Brain microvascular endothelial cell (primary cell): Measurements from ENCODE around the gene PAGR1.
"Not testable (repeated sequence)": the region's sequence is repeated elsewhere in the genome, so short reads cannot be mapped to it uniquely, and the experiment has no call there.

Experiments
- DNase-seq: peaks from one replicate; pipeline ENCODE4 v3.0.0-alpha.2; 2020
- H3K27ac ChIP-seq: fragments of 250-450 bp; sonication (Bioruptor Pico); 2 replicates; pipeline ENCODE4 v1.5.1; 2020; ENCODE audit warnings: mild to moderate bottlenecking, moderate library complexity
- H3K27me3 ChIP-seq: fragments of 250-450 bp; sonication (Bioruptor Pico); replicated peaks from 2 replicates; pipeline ENCODE4 v1.5.1; 2020; ENCODE audit warnings: mild to moderate bottlenecking
- H3K36me3 ChIP-seq: fragments of 250-450 bp; sonication (Bioruptor Pico); replicated peaks from 2 replicates; pipeline ENCODE4 v1.5.1; 2020; ENCODE audit warnings: mild to moderate bottlenecking
- H3K4me3 ChIP-seq: 2 replicates; pipeline ENCODE4 v1.5.1; 2011; ENCODE audit warnings: low read depth, mild to moderate bottlenecking, control low read depth, low read length, moderate library complexity
- CTCF ChIP-seq: IDR thresholded peaks from 2 replicates; pipeline ENCODE4 v1.5.1; 2011; ENCODE audit warnings: low read depth, mild to moderate bottlenecking, moderate library complexity, low read length, control low read depth, inconsistent platforms; ENCODE audit errors: missing control alignments
- in situ Hi-C: cut with HindIII; loops from 2 replicates; pipeline ENCODE4 v1.10.0; 2017; ENCODE audit warnings: low sequenced_read_pairs, low pct_ligation_motif_present

The PAGR1 gene

GRCh38 chr16:29815793-29816693, at the start of gene PAGR1:
TSS of gene PAGR1 (plus strand) at chr16:29816152. CDS start at chr16:29816526, 374 bp downstream.
- Histone ChIP-seq H3K27ac (peak within 1 kb of the TSS; percentile 54), H3K36me3 (no peaks in the 10 kb centered on the region), H3K27me3 (no peaks in the 10 kb centered on the region), H3K4me3 (peak within 1 kb of the TSS; percentile 84)
- TF ChIP-seq CTCF = peak; percentile 92
- peak; percentile 99 for DNase-seq
- in situ Hi-C loops = no loop called here

DNA sequence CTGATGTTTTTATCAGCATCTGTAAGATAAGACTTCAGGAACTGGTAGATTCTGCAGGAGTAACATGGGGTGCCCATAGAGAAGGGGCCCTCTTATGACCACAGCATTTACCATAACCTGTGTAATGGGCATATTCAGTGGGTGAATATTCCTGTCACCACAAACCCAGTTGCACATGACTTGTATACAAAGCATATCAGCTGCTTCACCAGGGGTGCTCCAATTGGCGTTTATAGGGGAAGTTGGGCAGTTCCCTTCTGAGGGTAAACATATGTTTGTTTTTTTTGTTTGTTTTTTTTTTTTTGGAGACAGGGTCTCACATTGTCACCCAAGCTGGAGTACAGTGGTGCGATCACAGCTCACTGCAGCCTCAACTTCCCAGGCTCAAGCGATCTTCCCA, 49.4 kb upstream of the PAGR1 start:
- in situ Hi-C loops = no loop called here
- TF ChIP-seq CTCF = no peak
- no peak overlapping the region for H3K4me3 ChIP-seq
- H3K27ac ChIP-seq = no peak overlapping the region
- DNase-seq = no peak
- no peaks in the 10 kb centered on the region for H3K36me3 ChIP-seq
- no peaks in the 10 kb centered on the region for H3K27me3 ChIP-seq

DNA sequence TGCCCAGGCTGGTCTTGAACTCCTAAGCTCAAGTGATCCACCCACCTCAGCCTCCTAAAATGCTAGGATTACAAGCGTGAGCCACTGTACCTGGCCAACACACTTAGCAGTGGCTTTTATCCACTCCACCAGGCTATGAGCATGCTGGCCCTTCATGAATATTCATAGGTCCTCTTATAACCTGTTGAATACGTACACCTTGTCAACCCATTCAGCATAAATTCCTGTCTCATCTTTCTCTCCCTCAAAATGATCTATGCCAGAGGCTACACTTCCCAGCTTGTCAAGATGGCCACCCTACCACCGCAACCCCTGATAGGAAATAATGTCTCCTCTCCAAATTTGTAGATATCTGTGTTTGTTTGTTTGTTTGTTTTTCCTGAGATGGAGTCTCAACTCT, 48.9 kb upstream of the PAGR1 start:
- in situ Hi-C loops = no loop called here
- Histone ChIP-seq H3K36me3 (no peaks in the 10 kb centered on the region), H3K4me3 (no peak overlapping the region), H3K27me3 (no peaks in the 10 kb centered on the region), H3K27ac (no peak overlapping the region)
- no peak for DNase-seq
- no peak for TF ChIP-seq CTCF

GRCh38 chr16:29769507-29769906, 46.4 kb upstream of the PAGR1 start:
- Histone ChIP-seq H3K4me3 (no peak overlapping the region), H3K36me3 (no peaks in the 10 kb centered on the region), H3K27ac (no peak overlapping the region), H3K27me3 (no peaks in the 10 kb centered on the region)
- TF ChIP-seq CTCF = no peak
- in situ Hi-C loops = no loop called here
- DNase-seq = no peak

DNA sequence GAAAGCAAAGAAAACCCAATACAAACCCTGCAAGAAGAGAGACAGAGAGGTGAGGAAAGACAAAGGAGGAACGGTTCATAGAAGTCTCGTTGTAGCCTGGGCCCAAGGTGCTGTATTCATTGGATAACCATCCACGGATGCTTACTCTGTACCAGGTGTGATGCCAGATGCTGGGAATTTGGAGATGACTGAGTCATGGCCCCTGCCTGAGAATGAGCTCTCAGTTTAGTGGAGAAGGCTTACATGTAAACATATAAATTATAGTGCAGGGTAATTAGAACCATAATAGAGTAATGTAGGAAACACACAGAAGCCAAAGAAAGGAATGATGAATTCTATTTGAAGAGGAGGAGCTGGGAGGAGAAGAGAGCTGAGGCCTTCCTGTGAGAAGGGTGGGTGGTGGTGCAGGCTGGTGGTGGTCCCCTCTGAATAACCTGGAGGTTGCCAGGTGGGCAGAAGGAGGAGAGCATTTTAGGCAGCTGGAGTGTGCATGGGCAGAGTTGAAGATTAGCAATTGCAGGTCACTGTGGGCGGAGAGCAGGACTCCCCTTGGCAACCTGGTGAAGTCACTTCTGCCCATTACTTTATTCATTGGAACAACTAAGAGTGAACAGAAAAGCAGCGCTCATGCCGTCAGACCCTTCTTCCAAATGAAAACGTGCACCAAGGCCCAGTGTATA, 45.6 kb upstream of the PAGR1 start:
- DNase-seq = no peak
- in situ Hi-C loops = no loop called here
- no peak overlapping the region for H3K4me3 ChIP-seq
- no peaks in the 10 kb centered on the region for H3K27me3 ChIP-seq
- H3K36me3 ChIP-seq = no peaks in the 10 kb centered on the region
- TF ChIP-seq CTCF = no peak
- H3K27ac ChIP-seq = no peak overlapping the region

GRCh38 chr16:29772330-29772729, 43.6 kb upstream of the PAGR1 start:
- DNase-seq, in situ Hi-C loops, H3K27ac ChIP-seq, H3K27me3 ChIP-seq, H3K36me3 ChIP-seq, H3K4me3 ChIP-seq: not testable (repeated sequence)
